ENCODE measurements around the gene TMEM114.

DNA sequence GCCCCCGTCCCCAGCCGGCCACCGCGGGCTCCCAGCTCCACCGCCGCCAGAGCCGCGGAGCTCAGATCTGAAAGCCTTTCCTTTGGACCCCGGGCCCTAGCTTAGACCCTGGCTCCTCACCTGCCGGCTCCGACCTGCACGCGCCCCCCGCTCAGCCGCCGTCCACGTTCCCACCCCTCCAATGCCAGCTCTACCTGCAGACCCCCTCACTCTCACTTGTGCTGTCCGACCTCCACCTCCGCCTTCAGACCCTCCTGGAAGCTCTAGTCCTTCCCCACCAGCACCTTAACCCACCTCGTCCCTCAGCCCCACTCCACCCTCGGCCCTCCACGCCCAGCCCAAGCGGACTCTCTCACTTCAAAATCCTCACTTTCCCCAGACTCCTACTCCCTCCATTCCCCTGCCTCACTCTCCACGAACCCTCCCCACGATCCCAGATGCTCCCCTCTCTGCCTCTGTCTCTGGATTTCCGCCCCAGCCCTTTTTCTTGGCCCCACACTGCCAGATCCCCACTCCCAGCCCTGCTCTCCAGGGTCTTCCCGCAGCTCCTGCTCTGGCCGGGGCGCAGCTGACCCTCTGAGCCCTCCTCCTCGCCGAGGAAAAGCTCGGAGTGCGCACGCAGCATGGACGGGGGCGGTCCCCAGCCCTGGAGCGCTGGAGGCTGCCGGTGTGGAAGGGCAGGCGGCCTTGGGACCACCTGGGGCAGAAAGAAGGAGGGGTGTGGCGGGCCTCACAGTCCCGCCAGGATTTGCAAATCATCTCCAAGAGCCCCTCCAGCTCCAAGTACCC lies at the start of gene TMEM114:
- TF ChIP-seq, protein P1, sequence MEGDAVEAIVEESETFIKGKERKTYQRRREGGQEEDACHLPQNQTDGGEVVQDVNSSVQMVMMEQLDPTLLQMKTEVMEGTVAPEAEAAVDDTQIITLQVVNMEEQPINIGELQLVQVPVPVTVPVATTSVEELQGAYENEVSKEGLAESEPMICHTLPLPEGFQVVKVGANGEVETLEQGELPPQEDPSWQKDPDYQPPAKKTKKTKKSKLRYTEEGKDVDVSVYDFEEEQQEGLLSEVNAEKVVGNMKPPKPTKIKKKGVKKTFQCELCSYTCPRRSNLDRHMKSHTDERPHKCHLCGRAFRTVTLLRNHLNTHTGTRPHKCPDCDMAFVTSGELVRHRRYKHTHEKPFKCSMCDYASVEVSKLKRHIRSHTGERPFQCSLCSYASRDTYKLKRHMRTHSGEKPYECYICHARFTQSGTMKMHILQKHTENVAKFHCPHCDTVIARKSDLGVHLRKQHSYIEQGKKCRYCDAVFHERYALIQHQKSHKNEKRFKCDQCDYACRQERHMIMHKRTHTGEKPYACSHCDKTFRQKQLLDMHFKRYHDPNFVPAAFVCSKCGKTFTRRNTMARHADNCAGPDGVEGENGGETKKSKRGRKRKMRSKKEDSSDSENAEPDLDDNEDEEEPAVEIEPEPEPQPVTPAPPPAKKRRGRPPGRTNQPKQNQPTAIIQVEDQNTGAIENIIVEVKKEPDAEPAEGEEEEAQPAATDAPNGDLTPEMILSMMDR (IDR thresholded peaks at IDR 0.05), result no peak
- TF ChIP-seq POLR2A (IDR thresholded peaks at IDR 0.05), result no peak
